HG02852 (cell line): Measurements from ENCODE around the gene IKZF2.

Experiments
- ATAC-seq: cut with Tn5 transposase; IDR thresholded peaks from one replicate; pipeline ENCODE4 v1.9.1; 2021; ENCODE audit warnings: mild to moderate bottlenecking, moderate library complexity; ENCODE audit not compliant: unreplicated experiment

The IKZF2 gene

GRCh38 chr2:213010106-213010779, 141.2 kb downstream of the IKZF2 start:
- ATAC-seq, result peak; percentile 58

- ATAC-seq, result no peak
These were observed 144.0 kb downstream of the IKZF2 start for GRCh38 chr2:213007290-213007838.

GRCh38 chr2:213004197-213004821, 147.1 kb downstream of the IKZF2 start:
- no peak for ATAC-seq

GRCh38 chr2:213002383-213002782, 149.0 kb downstream of the IKZF2 start:
- peak; percentile 43 for ATAC-seq

- ATAC-seq, result no peak
These were observed 150.0 kb downstream of the IKZF2 start for GRCh38 chr2:213001297-213001910.

- no peak for ATAC-seq
These were observed 152.6 kb downstream of the IKZF2 start for GRCh38 chr2:212998626-212999359.

GRCh38 chr2:212997526-212998020, 153.8 kb downstream of the IKZF2 start:
- no peak for ATAC-seq

GRCh38 chr2:212995920-212996319, 155.5 kb downstream of the IKZF2 start:
- no peak for ATAC-seq

- no peak for ATAC-seq
These were observed 156.4 kb downstream of the IKZF2 start for GRCh38 chr2:212994976-212995375.

- ATAC-seq, result no peak
These were observed 160.3 kb downstream of the IKZF2 start for GRCh38 chr2:212991120-212991519.

- no peak for ATAC-seq
These were observed 160.7 kb downstream of the IKZF2 start for GRCh38 chr2:212990697-212991096.

GRCh38 chr2:212987492-212987891, 163.9 kb downstream of the IKZF2 start:
- no peak for ATAC-seq

- no peak for ATAC-seq
These were observed 167.3 kb downstream of the IKZF2 start for GRCh38 chr2:212984129-212984528.

- ATAC-seq, result peak; percentile 64
These were observed 171.6 kb downstream of the IKZF2 start for GRCh38 chr2:212979799-212980198.

- ATAC-seq, result no peak
These were observed 172.3 kb downstream of the IKZF2 start for GRCh38 chr2:212979046-212979612.

- ATAC-seq, result no peak
These were observed 174.3 kb downstream of the IKZF2 start for GRCh38 chr2:212977152-212977551.

GRCh38 chr2:212975333-212975732, 176.1 kb downstream of the IKZF2 start:
- ATAC-seq, result no peak

- no peak for ATAC-seq
These were observed 176.7 kb downstream of the IKZF2 start for GRCh38 chr2:212974692-212975091.

GRCh38 chr2:212973347-212973746, 178.1 kb downstream of the IKZF2 start:
- ATAC-seq, result no peak

GRCh38 chr2:212970132-212970531, 181.3 kb downstream of the IKZF2 start:
- ATAC-seq, result no peak
